PC-3 (cell line): ENCODE results near the gene CSMD2. TPM values are rescaled to one million over a fixed set of nuclear protein-coding genes. Genes with fewer than 3 reads are reported as not detected.
"Not testable (repeated sequence)": the region's sequence is repeated elsewhere in the genome, so short reads cannot be mapped to it uniquely, and the experiment has no call there.

ENCODE experiments used
- ATAC-seq: fragments of 200-7000 bp; cut with Tn5 transposase; 2 replicates; pipeline ENCODE4 v1.9.1; 2020; ENCODE audit warnings: mild to moderate bottlenecking, moderate library complexity
- BruUV-seq: library from RNA; stranded (reverse); fragments of 400-500 nt; replicated peaks from 2 replicates; lab custom pipeline; 2021; lab: Mats Ljungman, UMichigan
- CTCF ChIA-PET: fragments of 300-600 bp; sonication (Branson Sonifier 250); formaldehyde crosslinking; loops from one replicate; lab custom pipeline; 2022; ENCODE audit warnings: antibody characterized with exemption; lab: Charles Lee
- POLR2A ChIA-PET: fragments of 300-600 bp; sonication (Branson Sonifier 250); formaldehyde crosslinking; loops from one replicate; lab custom pipeline; 2022; ENCODE audit warnings: antibody characterized with exemption; ENCODE audit not compliant: unreplicated experiment; lab: Charles Lee
- DNase-seq: peaks from one replicate; pipeline ENCODE4 v3.0.0-alpha.2; 2015
- H2AFZ ChIP-seq: fragments of 300-600 bp; sonication (generic); 2 replicates; pipeline ENCODE4 v1.6.0; 2016; ENCODE audit warnings: antibody characterized with exemption, low read length
- H3F3A ChIP-seq: fragments of 300-600 bp; sonication (generic); one replicate; pipeline ENCODE4 v1.6.0; 2017; ENCODE audit warnings: antibody characterized with exemption, low read length, control low read depth, mild to moderate bottlenecking; ENCODE audit not compliant: unreplicated experiment
- H3K27ac ChIP-seq: fragments of 300-600 bp; sonication (generic); 2 replicates; pipeline ENCODE4 v1.5.1; 2016; ENCODE audit warnings: mild to moderate bottlenecking, low read length
- H3K27me3 ChIP-seq: fragments of 300-600 bp; sonication (generic); 2 replicates; pipeline ENCODE4 v1.6.1; 2016; ENCODE audit warnings: low read length, mixed read lengths
- H3K36me3 ChIP-seq: fragments of 300-600 bp; sonication (generic); 2 replicates; pipeline ENCODE4 v1.6.1; 2016; ENCODE audit warnings: low read depth, mixed run types, low read length, mixed read lengths
- H3K4me1 ChIP-seq: fragments of 300-600 bp; sonication (generic); 2 replicates; pipeline ENCODE4 v1.5.1; 2016; ENCODE audit warnings: low read length; ENCODE audit not compliant: insufficient read depth
- H3K4me2 ChIP-seq: fragments of 300-600 bp; sonication (generic); 2 replicates; pipeline ENCODE4 v1.6.0; 2016; ENCODE audit warnings: low read length
- H3K4me3 ChIP-seq: fragments of 300-600 bp; sonication (generic); 2 replicates; pipeline ENCODE4 v1.5.1; 2016; ENCODE audit warnings: mild to moderate bottlenecking, low read length, mixed read lengths
- H3K79me2 ChIP-seq: fragments of 300-600 bp; sonication (generic); 2 replicates; pipeline ENCODE4 v1.6.1; 2017; ENCODE audit warnings: low read length, mixed read lengths
- H3K9ac ChIP-seq: fragments of 300-600 bp; sonication (generic); 2 replicates; pipeline ENCODE4 v1.6.0; 2016; ENCODE audit warnings: mild to moderate bottlenecking, low read length
- H3K9me2 ChIP-seq: fragments of 300-600 bp; sonication (generic); replicated peaks from 2 replicates; pipeline ENCODE4 v1.6.1; 2016; ENCODE audit warnings: mixed run types, low read length, mixed read lengths
- H3K9me3 ChIP-seq: fragments of 300-600 bp; sonication (generic); 2 replicates; pipeline ENCODE4 v1.6.1; 2016; ENCODE audit warnings: low read length, mixed read lengths
- H4K20me1 ChIP-seq: fragments of 300-600 bp; sonication (generic); 2 replicates; pipeline ENCODE4 v1.6.1; 2016; ENCODE audit warnings: low read length, mixed read lengths
- EZH2 ChIP-seq: fragments of 300-600 bp; sonication (generic); IDR thresholded peaks from one replicate; pipeline ENCODE4 v1.6.1; 2017; ENCODE audit warnings: antibody characterized with exemption, mild to moderate bottlenecking, low read length; ENCODE audit not compliant: unreplicated experiment
- EZH2phosphoT487 ChIP-seq: fragments of 300-600 bp; sonication (generic); IDR thresholded peaks from 2 replicates; pipeline ENCODE4 v1.6.1; 2018; ENCODE audit warnings: mild to moderate bottlenecking, antibody characterized with exemption, low read length, borderline replicate concordance
- intact Hi-C: fragments of 100-400 bp; cut with micrococcal nuclease; formaldehyde crosslinking; loops from 2 replicates; pipeline ENCODE4 v1.9.0; 2023
- total RNA-seq: library from RNA; depleted of rRNA; stranded (reverse); fragments of >200 nt; gene quantifications from 2 replicates; pipeline ENCODE4 v1.2.3, GENCODE V29; 2014
- TF ChIP-seq, protein P1 (sequence below): fragments of 300-600 bp; sonication (generic); conservative IDR thresholded peaks from 2 replicates; pipeline ENCODE4 v1.5.1; 2017; ENCODE audit warnings: antibody characterized with exemption, low read depth, mild to moderate bottlenecking, low read length

Gene CSMD2
- total RNA-seq, 1 experiment from 2014 or later = not detected

DNA sequence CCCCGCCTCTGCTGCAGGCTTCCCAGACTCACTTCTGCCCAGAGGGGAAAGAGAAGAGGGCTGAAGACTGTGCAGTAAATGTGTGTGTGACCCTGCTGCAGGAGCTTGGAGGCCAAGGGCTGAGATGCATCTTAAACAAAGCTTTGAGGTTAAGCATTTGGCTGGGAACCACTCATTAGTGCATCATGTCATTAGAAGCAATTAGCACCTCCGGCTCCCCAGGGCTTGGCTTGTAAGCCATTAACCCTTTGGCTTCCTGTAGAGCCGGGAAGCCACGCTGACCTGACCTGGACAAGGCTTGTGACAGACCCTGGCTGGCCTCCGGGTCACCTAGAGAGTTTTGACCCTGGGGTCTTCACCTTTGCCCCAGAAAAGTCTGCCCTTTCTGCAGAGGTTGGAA, 77.0 kb downstream of the CSMD2 start:
- Histone ChIP-seq H3F3A (no peaks in the 10 kb centered on the region), H3K36me3 (no peaks in the 10 kb centered on the region), H3K9me3 (no peaks in the 10 kb centered on the region), H3K4me3 (no peak overlapping the region), H3K4me2 (no peak overlapping the region), H3K4me1 (no peaks in the 10 kb centered on the region), H3K9ac (no peak overlapping the region), H4K20me1 (no peaks in the 10 kb centered on the region), H3K27me3 (no peaks in the 10 kb centered on the region), H3K27ac (no peak overlapping the region), H3K9me2 (no peaks in the 10 kb centered on the region), H3K79me2 (no peaks in the 10 kb centered on the region), H2AFZ (no peak overlapping the region)
- BruUV-seq = no TSS peak
- ChIA-PET POLR2A (no interaction called here), CTCF (no interaction called here)
- TF ChIP-seq EZH2 = no peak
- TF ChIP-seq, protein P1, sequence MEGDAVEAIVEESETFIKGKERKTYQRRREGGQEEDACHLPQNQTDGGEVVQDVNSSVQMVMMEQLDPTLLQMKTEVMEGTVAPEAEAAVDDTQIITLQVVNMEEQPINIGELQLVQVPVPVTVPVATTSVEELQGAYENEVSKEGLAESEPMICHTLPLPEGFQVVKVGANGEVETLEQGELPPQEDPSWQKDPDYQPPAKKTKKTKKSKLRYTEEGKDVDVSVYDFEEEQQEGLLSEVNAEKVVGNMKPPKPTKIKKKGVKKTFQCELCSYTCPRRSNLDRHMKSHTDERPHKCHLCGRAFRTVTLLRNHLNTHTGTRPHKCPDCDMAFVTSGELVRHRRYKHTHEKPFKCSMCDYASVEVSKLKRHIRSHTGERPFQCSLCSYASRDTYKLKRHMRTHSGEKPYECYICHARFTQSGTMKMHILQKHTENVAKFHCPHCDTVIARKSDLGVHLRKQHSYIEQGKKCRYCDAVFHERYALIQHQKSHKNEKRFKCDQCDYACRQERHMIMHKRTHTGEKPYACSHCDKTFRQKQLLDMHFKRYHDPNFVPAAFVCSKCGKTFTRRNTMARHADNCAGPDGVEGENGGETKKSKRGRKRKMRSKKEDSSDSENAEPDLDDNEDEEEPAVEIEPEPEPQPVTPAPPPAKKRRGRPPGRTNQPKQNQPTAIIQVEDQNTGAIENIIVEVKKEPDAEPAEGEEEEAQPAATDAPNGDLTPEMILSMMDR = no peak
- no peak for TF ChIP-seq EZH2phosphoT487
- ATAC-seq = no peak
- intact Hi-C loops = no loop called here
- DNase-seq = no peak

DNA sequence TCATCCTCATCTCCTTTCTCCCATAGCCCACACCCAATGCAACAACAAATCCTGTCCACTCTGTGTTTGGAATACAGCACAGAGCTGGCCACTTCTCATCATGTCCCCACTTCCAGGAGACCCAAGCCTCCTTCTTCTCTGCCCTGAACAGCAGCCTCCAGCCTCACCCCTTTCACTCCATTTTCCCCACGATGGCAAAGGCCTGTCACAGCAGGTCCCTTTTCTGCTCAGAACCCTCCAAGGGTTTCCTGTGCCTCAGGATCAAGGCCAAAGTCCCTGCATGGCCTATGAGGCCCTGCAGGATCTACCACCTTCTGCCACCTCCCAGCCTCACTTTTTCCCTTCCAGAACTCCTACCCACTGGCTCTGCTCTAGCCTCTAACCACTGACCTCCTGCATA, 78.5 kb downstream of the CSMD2 start:
- no peak for TF ChIP-seq EZH2phosphoT487
- TF ChIP-seq, protein P1 = no peak
- no peak for TF ChIP-seq EZH2
- POLR2A ChIA-PET = no interaction called here
- no peak for ATAC-seq
- Histone ChIP-seq H3F3A (no peaks in the 10 kb centered on the region), H4K20me1 (no peaks in the 10 kb centered on the region), H3K27ac (no peak overlapping the region), H3K9me3 (no peaks in the 10 kb centered on the region), H3K36me3 (no peaks in the 10 kb centered on the region), H3K9me2 (no peaks in the 10 kb centered on the region), H3K9ac (no peak overlapping the region), H3K4me1 (no peaks in the 10 kb centered on the region), H3K27me3 (no peaks in the 10 kb centered on the region), H3K79me2 (no peaks in the 10 kb centered on the region), H2AFZ (no peak overlapping the region), H3K4me3 (no peak overlapping the region), H3K4me2 (no peak overlapping the region)
- DNase-seq = no peak
- no TSS peak for BruUV-seq
- intact Hi-C loops = no loop called here
- CTCF ChIA-PET = no interaction called here

GRCh38 chr1:34083974-34084373, 81.1 kb downstream of the CSMD2 start:
- POLR2A ChIA-PET = no interaction called here
- no peaks in the 10 kb centered on the region for H4K20me1 ChIP-seq
- H3F3A ChIP-seq = no peaks in the 10 kb centered on the region
- no peaks in the 10 kb centered on the region for H3K9me2 ChIP-seq
- H3K27me3 ChIP-seq = no peaks in the 10 kb centered on the region
- H3K79me2 ChIP-seq = no peaks in the 10 kb centered on the region
- no peaks in the 10 kb centered on the region for H3K36me3 ChIP-seq
- CTCF ChIA-PET = no interaction called here
- TF ChIP-seq EZH2phosphoT487 (no peak), EZH2 (no peak)
- TF ChIP-seq, protein P1 = no peak
- intact Hi-C loops = no loop called here
- DNase-seq = no peak
- H3K4me2 ChIP-seq = no peak overlapping the region
- H3K9me3 ChIP-seq = no peaks in the 10 kb centered on the region
- ATAC-seq = no peak
- no peaks in the 10 kb centered on the region for H3K4me1 ChIP-seq
- no peak overlapping the region for H3K27ac ChIP-seq
- H3K4me3 ChIP-seq = no peak overlapping the region
- no TSS peak for BruUV-seq
- H2AFZ ChIP-seq = no peak overlapping the region
- H3K9ac ChIP-seq = no peak overlapping the region

DNA sequence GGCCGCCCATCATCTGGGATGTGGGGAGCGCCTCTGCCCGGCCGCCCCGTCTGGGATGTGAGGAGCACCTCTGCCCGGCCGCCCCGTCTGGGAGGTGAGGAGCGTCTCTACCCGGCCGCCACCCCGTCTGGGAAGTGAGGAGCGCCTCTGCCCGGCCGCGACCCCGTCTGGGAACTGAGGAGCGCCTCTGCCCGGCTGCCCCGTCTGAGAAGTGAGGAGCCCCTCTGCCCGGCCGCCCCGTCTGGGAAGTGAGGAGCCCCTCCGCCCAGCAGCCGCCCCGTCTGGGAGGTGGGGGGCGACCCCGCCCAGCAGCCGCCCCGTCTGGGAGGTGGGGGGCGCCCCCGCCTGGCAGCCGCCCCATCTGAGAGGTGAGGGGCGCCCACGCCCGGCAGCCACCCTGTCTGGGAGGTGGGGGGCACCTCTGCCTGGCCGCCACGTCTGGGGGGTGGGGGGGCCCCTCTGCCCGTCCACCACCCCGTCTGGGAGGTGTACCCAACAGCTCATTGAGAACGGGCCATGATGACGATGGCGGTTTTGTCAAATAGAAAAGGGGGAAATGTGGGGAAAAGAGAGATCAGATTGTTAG, 82.9 kb downstream of the CSMD2 start:
- not testable (repeated sequence) for H3K36me3 ChIP-seq, H3K4me2 ChIP-seq, BruUV-seq

More for the DNA sequence above, 82.9 kb downstream of the CSMD2 start:
- DNase-seq, H3K79me2 ChIP-seq, H3K9ac ChIP-seq, H3K27me3 ChIP-seq, intact Hi-C loops, H3K9me3 ChIP-seq, H4K20me1 ChIP-seq, H2AFZ ChIP-seq, H3K4me1 ChIP-seq, POLR2A ChIA-PET, CTCF ChIA-PET, H3K9me2 ChIP-seq, H3K27ac ChIP-seq, H3F3A ChIP-seq, ATAC-seq, H3K4me3 ChIP-seq: not testable (repeated sequence)
